Measurements from ENCODE around the gene INPP1.
"Not testable (repeated sequence)": the region's sequence is repeated elsewhere in the genome, so short reads cannot be mapped to it uniquely, and the experiment has no call there.

DNA sequence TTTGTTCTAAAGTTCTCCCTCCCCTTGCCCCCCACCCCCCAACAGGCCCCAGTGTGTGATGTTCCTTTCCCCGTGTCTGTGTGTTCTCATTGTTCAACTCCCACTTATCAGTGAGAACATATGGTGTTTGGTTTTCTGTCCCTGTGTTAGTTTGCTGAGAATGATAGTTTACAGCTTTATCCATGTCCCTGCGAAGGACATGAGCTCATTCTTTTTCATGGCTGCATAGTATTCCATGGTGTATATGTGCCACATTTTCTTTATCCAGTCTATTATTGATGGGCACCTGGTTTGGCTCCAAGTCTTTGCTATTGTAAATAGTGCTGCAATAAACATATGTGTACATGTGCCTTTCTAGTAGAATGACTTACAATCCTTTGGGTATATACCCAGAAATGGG, 45.5 kb upstream of the INPP1 start:
- TF ChIP-seq, protein P1, sequence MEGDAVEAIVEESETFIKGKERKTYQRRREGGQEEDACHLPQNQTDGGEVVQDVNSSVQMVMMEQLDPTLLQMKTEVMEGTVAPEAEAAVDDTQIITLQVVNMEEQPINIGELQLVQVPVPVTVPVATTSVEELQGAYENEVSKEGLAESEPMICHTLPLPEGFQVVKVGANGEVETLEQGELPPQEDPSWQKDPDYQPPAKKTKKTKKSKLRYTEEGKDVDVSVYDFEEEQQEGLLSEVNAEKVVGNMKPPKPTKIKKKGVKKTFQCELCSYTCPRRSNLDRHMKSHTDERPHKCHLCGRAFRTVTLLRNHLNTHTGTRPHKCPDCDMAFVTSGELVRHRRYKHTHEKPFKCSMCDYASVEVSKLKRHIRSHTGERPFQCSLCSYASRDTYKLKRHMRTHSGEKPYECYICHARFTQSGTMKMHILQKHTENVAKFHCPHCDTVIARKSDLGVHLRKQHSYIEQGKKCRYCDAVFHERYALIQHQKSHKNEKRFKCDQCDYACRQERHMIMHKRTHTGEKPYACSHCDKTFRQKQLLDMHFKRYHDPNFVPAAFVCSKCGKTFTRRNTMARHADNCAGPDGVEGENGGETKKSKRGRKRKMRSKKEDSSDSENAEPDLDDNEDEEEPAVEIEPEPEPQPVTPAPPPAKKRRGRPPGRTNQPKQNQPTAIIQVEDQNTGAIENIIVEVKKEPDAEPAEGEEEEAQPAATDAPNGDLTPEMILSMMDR (IDR thresholded peaks at IDR 0.05; ENCODE audit: low read length) = not testable (repeated sequence)
- not testable (repeated sequence) for TF ChIP-seq EZH2 (IDR thresholded peaks at IDR 0.05; ENCODE audit: borderline replicate concordance, low read length)

Measured in OCI-LY1 (cell line).